AG20443 (cell line): ENCODE results near the gene PEX12.
"Not testable (repeated sequence)": the region's sequence is repeated elsewhere in the genome, so short reads cannot be mapped to it uniquely, and the experiment has no call there.

Source experiments
- DNase-seq: peaks from one replicate; pipeline ENCODE4 v3.0.0; 2012; ENCODE audit warnings: low spot score, mixed read lengths

The PEX12 gene

DNA sequence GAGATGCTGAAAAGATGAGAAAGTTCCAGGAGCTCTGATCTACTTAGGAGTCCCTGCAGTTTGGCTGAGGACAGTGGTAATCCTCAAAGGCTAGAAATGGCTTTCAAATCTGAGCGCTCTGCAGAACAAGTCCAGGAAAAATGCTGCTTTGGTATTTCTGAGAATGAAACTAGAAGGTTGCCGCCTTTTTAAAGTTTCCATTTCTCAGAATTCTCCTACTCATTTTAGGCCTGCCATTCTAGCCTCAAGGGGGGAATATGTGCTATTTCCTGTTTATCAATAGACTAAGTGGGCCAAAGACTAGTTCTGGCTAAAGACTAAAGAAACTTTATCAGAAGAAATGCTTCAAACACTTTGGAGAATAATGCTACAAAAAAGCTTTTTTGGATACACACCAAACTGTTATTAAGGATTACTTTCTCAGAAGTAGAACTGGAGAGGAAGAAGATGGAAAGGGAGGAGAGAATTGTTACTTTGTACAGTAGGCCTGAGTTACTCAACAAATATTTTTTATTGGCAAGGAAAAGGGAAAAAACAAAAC lies 40.7 kb downstream of the PEX12 start, which contains the start of gene SLFN12L:
SLFN12L (minus strand) TSS at position 78 of the 541 bp plus-strand sequence. CDS start 15,314 bp downstream, outside the sequence.
- no peak for DNase-seq

DNA sequence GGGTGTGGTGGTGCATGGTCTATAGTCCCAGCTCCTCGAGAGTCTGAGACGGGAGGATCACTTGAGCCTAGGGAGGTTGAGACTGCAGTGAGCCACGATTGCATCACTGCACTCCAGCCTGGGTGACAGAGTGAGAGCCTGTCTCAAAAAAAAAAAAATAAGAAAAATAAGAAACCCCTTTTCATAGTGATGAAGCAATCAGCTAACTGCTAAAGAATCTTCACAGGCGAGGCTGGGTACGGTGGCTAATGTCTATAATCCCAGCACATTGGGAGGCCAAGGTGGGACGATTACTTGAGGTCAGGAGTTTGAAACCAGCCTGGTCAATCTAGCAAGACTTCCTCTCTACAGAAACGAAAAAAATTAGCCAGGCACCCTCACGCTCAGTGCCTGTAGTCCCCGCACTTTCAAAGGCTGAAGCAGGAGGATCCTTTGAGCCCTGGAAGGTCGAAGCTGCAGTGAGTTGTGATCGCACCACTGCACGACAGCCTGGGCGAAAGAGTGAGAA lies 41.7 kb downstream of the PEX12 start:
- no peak for DNase-seq

DNA sequence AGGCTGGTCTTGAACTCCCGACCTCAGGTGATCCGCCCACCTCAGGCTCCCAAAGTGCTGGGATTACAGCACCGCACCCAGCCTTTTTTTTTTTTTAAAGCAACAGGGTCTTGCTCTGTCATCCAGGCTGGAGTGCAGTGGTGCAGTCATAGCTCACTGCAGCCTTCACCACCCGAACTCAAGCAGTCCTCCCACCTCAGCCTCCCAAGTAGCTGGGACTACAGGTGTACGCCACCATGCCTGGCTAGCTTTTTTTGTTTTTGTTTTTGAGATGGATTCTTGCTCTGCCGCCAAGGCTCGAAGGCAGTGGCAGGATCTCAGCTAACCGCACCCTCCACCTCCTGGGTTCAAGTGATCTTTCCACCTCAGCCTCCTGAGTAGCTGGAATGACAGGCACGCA lies 43.0 kb downstream of the PEX12 start:
- not testable (repeated sequence) for DNase-seq

DNA sequence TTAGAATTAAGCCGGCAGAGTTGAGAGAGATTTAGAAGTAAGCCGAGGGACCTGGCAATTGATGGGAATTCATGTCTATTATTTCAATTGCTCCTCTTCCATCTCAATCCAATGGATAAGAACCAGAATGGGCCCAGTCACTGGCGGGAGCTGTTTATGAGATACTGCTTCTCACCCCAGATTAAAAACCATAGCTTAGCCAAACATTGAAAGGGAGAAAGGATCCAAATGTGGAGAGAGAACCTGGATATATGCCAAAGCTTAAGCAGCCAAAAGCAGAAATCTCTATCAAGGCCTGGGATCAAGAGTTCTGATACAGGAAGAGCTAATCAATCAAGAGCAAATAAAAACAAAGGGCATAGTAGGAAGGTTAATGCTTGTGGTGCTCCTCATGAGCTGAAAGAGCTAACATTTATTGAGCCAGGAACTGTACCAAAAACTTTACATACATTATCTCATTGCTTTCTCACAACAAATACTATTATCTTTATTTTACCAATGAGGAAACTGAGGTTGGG lies 43.7 kb downstream of the PEX12 start:
- no peak for DNase-seq

DNA sequence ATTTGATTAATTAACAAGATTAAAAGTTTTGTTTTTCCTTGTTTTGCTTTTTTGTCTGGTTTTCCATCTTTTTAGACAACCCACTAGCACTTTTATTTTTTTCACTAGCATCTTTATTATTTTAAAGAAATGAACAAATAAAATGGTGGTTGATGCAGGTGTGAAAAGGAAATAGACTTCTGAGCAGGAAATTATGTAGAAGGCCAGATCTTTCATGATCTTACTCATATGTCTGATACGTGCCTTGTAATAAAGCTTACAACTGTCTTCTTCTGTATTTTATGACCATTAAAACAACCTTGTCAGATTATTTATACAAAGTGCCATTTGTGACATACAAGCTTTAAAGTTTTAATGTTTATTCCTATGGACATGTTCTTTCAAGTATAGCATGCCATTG lies 47.2 kb downstream of the PEX12 start:
- DNase-seq = no peak

DNA sequence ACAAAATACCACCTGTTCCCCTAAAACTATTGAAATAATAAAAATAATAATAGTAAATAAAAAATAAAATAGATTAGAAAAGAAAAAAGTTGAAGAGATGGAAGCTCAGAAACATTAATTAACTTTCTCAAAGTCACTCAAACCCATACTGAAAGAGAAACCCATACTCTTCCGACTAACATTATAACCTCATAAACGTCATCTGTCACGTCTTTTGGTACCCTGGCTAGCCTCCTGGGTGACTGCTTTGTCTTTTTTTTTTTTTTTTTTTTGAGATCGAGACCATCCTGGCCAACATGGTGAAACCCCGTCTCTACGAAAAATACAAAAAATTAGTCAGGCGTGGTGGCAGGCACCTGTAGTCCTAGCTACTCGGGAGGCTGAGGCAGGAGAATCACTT lies 48.5 kb downstream of the PEX12 start:
- no peak for DNase-seq

DNA sequence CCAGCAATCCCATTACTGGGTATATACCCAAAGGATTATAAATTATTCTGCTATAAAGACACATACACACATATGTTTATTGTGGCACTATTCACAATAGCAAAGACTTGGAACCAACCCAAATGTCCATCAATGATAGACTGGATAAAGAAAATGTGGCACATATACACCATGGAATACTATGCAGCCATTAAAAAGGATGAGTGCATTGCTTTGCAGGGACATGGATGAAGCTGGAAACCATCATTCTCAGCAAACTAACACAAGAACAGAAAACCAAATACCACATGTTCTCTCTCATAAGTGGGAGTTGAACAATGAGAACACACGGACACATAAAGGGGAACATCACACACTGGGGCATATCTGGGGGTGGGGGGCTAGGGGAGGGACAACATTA lies 49.0 kb downstream of the PEX12 start:
- DNase-seq = not testable (repeated sequence)
